HCT116 (cell line): ENCODE data around the gene YAE1. TPM values are rescaled to one million over a fixed set of nuclear protein-coding genes. Genes with fewer than 3 reads are reported as not detected.

ENCODE experiments used
- ATAC-seq: fragments of 200-7000 bp; cut with Tn5 transposase; 2 replicates; pipeline ENCODE4 v1.9.1; 2020; ENCODE audit warnings: mild to moderate bottlenecking, moderate library complexity
- BruUV-seq: library from RNA; stranded (reverse); fragments of 400-500 nt; replicated peaks from 2 replicates; lab custom pipeline; 2021; lab: Mats Ljungman, UMichigan
- CTCF ChIA-PET: fragments of 300-600 bp; sonication (Branson Sonifier 250); formaldehyde crosslinking; loops from one replicate; lab custom pipeline; 2021; ENCODE audit warnings: antibody characterized with exemption; lab: Charles Lee
- POLR2A ChIA-PET: fragments of 300-600, 350-600 bp; sonication (Branson Sonifier 250); formaldehyde crosslinking; loops from one replicate; lab custom pipeline; 2021; ENCODE audit warnings: antibody characterized with exemption; lab: Charles Lee
- RAD21 ChIA-PET, 2 experiments: fragments of 300-600 bp; sonication (Branson Sonifier 250); formaldehyde crosslinking; loops; one replicate each; lab custom pipeline; 2023; ENCODE audit warnings: low total read pairs in 2 of 2; ENCODE audit not compliant: uncharacterized antibody in 2 of 2, unreplicated experiment in 2 of 2, low non-redundant PET in 1 of 2; lab: Charles Lee
- DNase-seq: peaks from one replicate; pipeline ENCODE4 v3.0.0-alpha.2; 2010; ENCODE audit warnings: low read depth, low spot score
- H2AFZ ChIP-seq: fragments of 200-600 bp; shearing (Covaris generic), sonication (generic); 2 replicates; pipeline ENCODE4 v1.6.1; 2017; ENCODE audit warnings: low read depth, mixed run types, mixed read lengths, antibody characterized with exemption, low read length; ENCODE audit not compliant: poor library complexity, severe bottlenecking
- H3K27ac ChIP-seq: 2 replicates; pipeline ENCODE4 v1.5.1; 2012; ENCODE audit warnings: low read depth, low read length
- H3K27me3 ChIP-seq: fragments of 200-600 bp; sonication (generic); 2 replicates; pipeline ENCODE4 v1.6.1; 2016; ENCODE audit warnings: mixed run types, low read length, mixed read lengths; ENCODE audit not compliant: insufficient read depth
- H3K36me3 ChIP-seq, 2 experiments: fragments of 200-500 bp in 1 of 2; fragments of 200-600 bp in 1 of 2; sonication (Bioruptor generic) in 1 of 2; sonication (generic) in 1 of 2; 2 replicates each; pipeline versions ENCODE4 v1.5.1 to v1.6.1; 2014 to 2016; ENCODE audit warnings: low read length in 2 of 2, inconsistent platforms in 1 of 2, mixed read lengths in 1 of 2, mixed run types in 1 of 2; ENCODE audit not compliant: insufficient read depth in 2 of 2, control insufficient read depth in 1 of 2
- H3K4me1 ChIP-seq, 2 experiments: fragments of 200-600 bp in 1 of 2; sonication (generic) in 1 of 2; 2 replicates each; pipeline versions ENCODE4 v1.5.1 to v1.6.1; 2012 to 2017; ENCODE audit warnings: low read length in 2 of 2, inconsistent platforms in 1 of 2, mild to moderate bottlenecking in 1 of 2, mixed read lengths in 1 of 2, mixed run types in 1 of 2, moderate library complexity in 1 of 2; ENCODE audit not compliant: insufficient read depth in 2 of 2, control insufficient read depth in 1 of 2
- H3K4me2 ChIP-seq: fragments of 200-600 bp; sonication (generic); 2 replicates; pipeline ENCODE4 v1.6.1; 2017; ENCODE audit warnings: mixed run types, low read length, mixed read lengths
- H3K4me3 ChIP-seq, 2 experiments: fragments of 200-600 bp in 1 of 2; sonication (generic) in 1 of 2; replicated peaks in 1 of 2; 2 replicates each; pipeline ENCODE4 v1.5.1; 2011 to 2016; ENCODE audit warnings: low read length in 2 of 2, control low read depth in 1 of 2, low read depth in 1 of 2, mild to moderate bottlenecking in 1 of 2, mixed read lengths in 1 of 2, mixed run types in 1 of 2
- H3K79me2 ChIP-seq: fragments of 200-600 bp; sonication (generic); 2 replicates; pipeline ENCODE4 v1.6.1; 2017; ENCODE audit warnings: mild to moderate bottlenecking, mixed run types, low read length, moderate library complexity, mixed read lengths; ENCODE audit not compliant: insufficient read depth
- H3K9ac ChIP-seq: fragments of 200-600 bp; sonication (generic); 2 replicates; pipeline ENCODE4 v1.6.1; 2016; ENCODE audit warnings: low read length, mixed read lengths
- H3K9me2 ChIP-seq: fragments of 200-600 bp; sonication (generic), shearing (Covaris generic); 2 replicates; pipeline ENCODE4 v1.6.1; 2017; ENCODE audit warnings: mixed run types, mild to moderate bottlenecking, moderate library complexity; ENCODE audit not compliant: insufficient read depth
- H3K9me3 ChIP-seq, 2 experiments: fragments of 200-500 bp in 1 of 2; fragments of 200-600 bp in 1 of 2; sonication (Bioruptor generic) in 1 of 2; sonication (generic) in 1 of 2; 2 replicates each; pipeline ENCODE4 v1.6.1; 2014 to 2017; ENCODE audit warnings: low read length in 2 of 2, mixed read lengths in 2 of 2, inconsistent platforms in 1 of 2, low read depth in 1 of 2, mild to moderate bottlenecking in 1 of 2, mixed run types in 1 of 2, moderate library complexity in 1 of 2; ENCODE audit not compliant: control insufficient read depth in 1 of 2, insufficient read depth in 1 of 2
- H4K20me1 ChIP-seq: fragments of 200-600 bp; sonication (generic), shearing (Covaris generic); 2 replicates; pipeline ENCODE4 v1.6.1; 2017; ENCODE audit warnings: mixed run types, mild to moderate bottlenecking, moderate library complexity; ENCODE audit not compliant: insufficient read depth
- CBX3 ChIP-seq: IDR thresholded peaks from 2 replicates; pipeline ENCODE4 v1.6.1; 2012; ENCODE audit warnings: low read depth
- CEBPB ChIP-seq: IDR thresholded peaks from 2 replicates; pipeline ENCODE4 v1.6.1; 2012; ENCODE audit warnings: low read depth
- CTCF ChIP-seq, 3 experiments: fragments of 200-600 bp in 1 of 3; sonication (generic) in 1 of 3; IDR thresholded peaks in 2 of 3; conservative IDR thresholded peaks in 1 of 3; 2 replicates each; pipeline ENCODE4 v1.5.1; 2012 to 2017; ENCODE audit warnings: low read depth in 2 of 3, low read length in 2 of 3, antibody characterized with exemption in 1 of 3, borderline replicate concordance in 1 of 3, control low read depth in 1 of 3, mild to moderate bottlenecking in 1 of 3, mixed read lengths in 1 of 3, mixed run types in 1 of 3, moderate library complexity in 1 of 3; ENCODE audit not compliant: insufficient read depth in 1 of 3
- EGR1 ChIP-seq: IDR thresholded peaks from 2 replicates; pipeline ENCODE4 v1.6.1; 2012; ENCODE audit warnings: low read depth
- EZH2 ChIP-seq: fragments of 200-600 bp; sonication (generic); IDR thresholded peaks from 2 replicates; pipeline ENCODE4 v1.6.1; 2017; ENCODE audit warnings: antibody characterized with exemption, mixed run types
- FOSL1 ChIP-seq: IDR thresholded peaks from 2 replicates; pipeline ENCODE4 v1.6.1; 2012; ENCODE audit warnings: low read depth
- MAX ChIP-seq: IDR thresholded peaks from 2 replicates; pipeline ENCODE4 v1.6.1; 2012
- POLR2A ChIP-seq: IDR thresholded peaks from 2 replicates; pipeline ENCODE4 v1.7.0; 2011; ENCODE audit warnings: borderline replicate concordance; ENCODE audit not compliant: insufficient read depth, insufficient read length; ENCODE audit errors: extremely low read depth
- POLR2AphosphoS5 ChIP-seq: IDR thresholded peaks from 2 replicates; pipeline ENCODE4 v1.6.1; 2011; ENCODE audit warnings: mild to moderate bottlenecking, low read depth, low read length, moderate library complexity
- RAD21 ChIP-seq: IDR thresholded peaks from 2 replicates; pipeline ENCODE4 v1.6.1; 2012; ENCODE audit warnings: low read depth, mild to moderate bottlenecking
- REST ChIP-seq: IDR thresholded peaks from 2 replicates; pipeline ENCODE4 v1.6.1; 2012; ENCODE audit warnings: low read depth
- SP1 ChIP-seq: IDR thresholded peaks from 2 replicates; pipeline ENCODE4 v1.6.1; 2012; ENCODE audit warnings: low read depth
- SRF ChIP-seq: IDR thresholded peaks from 2 replicates; pipeline ENCODE4 v1.6.1; 2012; ENCODE audit warnings: low read depth
- ZBTB33 ChIP-seq: IDR thresholded peaks from 2 replicates; pipeline ENCODE4 v1.6.1; 2011; ENCODE audit warnings: mild to moderate bottlenecking, low read length, moderate library complexity; ENCODE audit not compliant: insufficient replicate concordance; ENCODE audit errors: extremely low read depth
- intact Hi-C: fragments of 100-400 bp; cut with micrococcal nuclease; formaldehyde crosslinking; loops from 2 replicates; pipeline ENCODE4 v1.10.0; 2022
- total RNA-seq: library from RNA; stranded (reverse); gene quantifications from one replicate; pipeline ENCODE4 v1.2.1, GENCODE V29; 2021; ENCODE audit not compliant: unreplicated experiment

The YAE1 gene
- total RNA-seq, 1 experiment from 2014 or later: 16.9 TPM

- ChIA-PET CTCF (no interaction called here), POLR2A (no interaction called here), RAD21 (no interaction called here)
- no peaks in the 10 kb centered on the region for H3K27me3 ChIP-seq
- no peak for ATAC-seq
- DNase-seq: no peak
- no TSS peak for BruUV-seq
- intact Hi-C loops: no loop called here
- H3K79me2 ChIP-seq: no peaks in the 10 kb centered on the region
- no peak overlapping the region for H3K4me2 ChIP-seq
- no peaks in the 10 kb centered on the region for H3K9me2 ChIP-seq
- no peak overlapping the region for H3K4me3 ChIP-seq
- H2AFZ ChIP-seq: no peak overlapping the region
- H3K4me1 ChIP-seq: no peaks in the 10 kb centered on the region
- H3K36me3 ChIP-seq: no peaks in the 10 kb centered on the region
- no peak overlapping the region for H3K9ac ChIP-seq
- H3K9me3 ChIP-seq: no peaks in the 10 kb centered on the region
- no peaks in the 10 kb centered on the region for H4K20me1 ChIP-seq
- no peak overlapping the region for H3K27ac ChIP-seq
- TF ChIP-seq CBX3 (no peak), CEBPB (no peak), EZH2 (no peak), SP1 (no peak)
These were observed 40.3 kb upstream of the YAE1 start for GRCh38 chr7:39525926-39526325.

- CTCF ChIA-PET: no interaction called here
- Histone ChIP-seq H3K9me2 (no peaks in the 10 kb centered on the region), H4K20me1 (no peaks in the 10 kb centered on the region), H3K4me2 (no peak overlapping the region), H3K9ac (no peak overlapping the region), H3K4me3 (no peak overlapping the region), H3K36me3 (no peaks in the 10 kb centered on the region), H3K9me3 (no peaks in the 10 kb centered on the region), H3K27ac (no peak overlapping the region), H3K79me2 (no peaks in the 10 kb centered on the region), H3K27me3 (no peaks in the 10 kb centered on the region), H3K4me1 (no peaks in the 10 kb centered on the region), H2AFZ (no peak overlapping the region)
- no peak for DNase-seq
- RAD21 ChIA-PET: no interaction called here
- no peak for ATAC-seq
- BruUV-seq: no TSS peak
- POLR2A ChIA-PET: no interaction called here
- intact Hi-C loops: no loop called here
- no peak for TF ChIP-seq POLR2A
- TF ChIP-seq EZH2: no peak
- no peak for TF ChIP-seq EGR1
- no peak for TF ChIP-seq REST
- TF ChIP-seq CEBPB: no peak
- no peak for TF ChIP-seq FOSL1
- no peak for TF ChIP-seq RAD21
- no peak for TF ChIP-seq POLR2AphosphoS5
- TF ChIP-seq MAX: no peak
- no peak for TF ChIP-seq CTCF (IDR thresholded peaks at IDR 0.05 in 2 of 3, conservative IDR thresholded peaks at IDR 0.05 in 1 of 3; ENCODE audit: borderline replicate concordance in 1 of 3, insufficient read depth in 1 of 3, low read depth in 2 of 3, low read length in 2 of 3)
- TF ChIP-seq ZBTB33: no peak
- TF ChIP-seq SRF: no peak
These were observed 39.5 kb upstream of the YAE1 start for GRCh38 chr7:39526666-39527065.
